Activated CD4-positive, alpha-beta T cell treated with anti-CD3 and anti-CD28 coated beads for 4 hours (primary cell): ENCODE data around the gene TRAFD1.
A peak's percentile ranks its signal among the peaks of the same experiment; 100 is the strongest.

ENCODE experiments used
- DNase-seq, 2 donors: peaks; one replicate each; pipeline ENCODE4 v3.0.0-alpha.2; 2020

TRAFD1 gene

GRCh38 chr12:112178796-112179195, 53.4 kb downstream of the TRAFD1 start:
- no peak for DNase-seq

GRCh38 chr12:112179341-112179740, 54.0 kb downstream of the TRAFD1 start:
- DNase-seq, result no peak

GRCh38 chr12:112179916-112180315, 54.6 kb downstream of the TRAFD1 start:
- no peak for DNase-seq

- DNase-seq, result no peak
These were observed 55.1 kb downstream of the TRAFD1 start for GRCh38 chr12:112180422-112180821.

DNA sequence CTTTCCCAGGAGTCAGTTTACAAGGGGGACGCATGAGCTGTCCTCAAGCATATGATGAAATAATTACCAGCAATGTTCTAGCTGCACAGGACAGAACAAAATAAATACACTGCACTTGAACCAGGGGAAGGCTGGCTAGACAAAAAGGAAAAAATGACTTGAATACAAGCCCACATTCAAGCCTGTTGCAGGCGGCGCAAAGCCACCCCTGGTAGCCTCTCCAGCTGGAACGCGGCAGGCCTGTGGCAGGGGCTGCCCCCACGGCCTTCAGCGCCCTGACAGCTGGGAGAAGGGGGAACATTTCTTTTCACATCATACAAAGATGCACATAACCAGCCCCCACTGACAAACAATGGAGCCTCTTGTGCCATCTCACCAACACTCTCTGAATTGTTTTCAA, 57.1 kb downstream of the TRAFD1 start:
- DNase-seq, result no peak

- DNase-seq, result no peak
These were observed 58.0 kb downstream of the TRAFD1 start for GRCh38 chr12:112183141-112184021.

- no peak for DNase-seq
These were observed 58.9 kb downstream of the TRAFD1 start for GRCh38 chr12:112184056-112184887.

GRCh38 chr12:112185093-112185923, 59.9 kb downstream of the TRAFD1 start:
- DNase-seq, result no peak

- no peak for DNase-seq
These were observed 62.9 kb downstream of the TRAFD1 start for GRCh38 chr12:112188130-112188830.

- DNase-seq, result no peak
These were observed 65.1 kb downstream of the TRAFD1 start for GRCh38 chr12:112190231-112191025.

DNA sequence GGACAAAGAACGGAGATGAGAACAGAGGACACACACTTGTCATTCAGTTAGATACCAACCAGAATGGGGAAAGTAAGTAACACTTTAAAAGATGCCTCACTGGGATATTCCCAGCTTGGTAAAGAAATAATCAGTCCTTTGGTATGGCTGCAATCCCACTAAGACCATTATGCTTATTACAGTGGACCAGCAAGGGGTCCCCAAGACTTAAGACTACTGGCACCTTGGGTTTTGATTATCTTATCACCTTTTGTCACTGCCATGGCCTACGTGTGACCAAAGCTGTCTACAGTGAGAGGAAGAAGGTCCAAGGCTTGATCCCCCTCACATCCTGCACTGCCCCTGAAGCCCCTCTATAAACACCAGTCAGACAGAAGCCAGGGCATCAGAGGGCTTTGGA, 65.8 kb downstream of the TRAFD1 start:
- no peak for DNase-seq

DNA sequence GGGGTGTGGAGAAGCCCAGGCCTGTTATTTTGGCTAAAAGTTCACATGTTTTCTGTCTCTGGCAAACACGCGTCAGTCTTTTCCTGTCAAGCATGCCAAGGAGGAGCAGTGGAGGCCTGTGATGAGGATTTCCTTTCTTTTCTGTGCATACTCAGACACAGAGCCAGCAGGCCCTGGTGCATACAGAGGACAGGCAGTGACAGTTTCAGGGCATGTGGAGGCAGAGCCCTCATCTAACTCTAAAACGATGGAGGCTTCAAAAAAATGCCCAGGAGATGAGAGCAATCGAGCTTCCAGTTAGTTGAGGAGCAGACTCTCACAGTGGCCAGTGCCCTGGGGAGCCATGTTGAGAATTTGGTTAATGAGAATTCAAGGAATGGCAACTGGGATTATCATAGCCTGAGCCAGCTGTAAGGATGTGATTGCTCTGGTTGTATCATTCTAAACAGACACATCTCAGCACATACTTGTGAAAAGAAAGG, 66.5 kb downstream of the TRAFD1 start:
- no peak for DNase-seq

GRCh38 chr12:112192475-112192874, 67.1 kb downstream of the TRAFD1 start:
- no peak for DNase-seq

DNA sequence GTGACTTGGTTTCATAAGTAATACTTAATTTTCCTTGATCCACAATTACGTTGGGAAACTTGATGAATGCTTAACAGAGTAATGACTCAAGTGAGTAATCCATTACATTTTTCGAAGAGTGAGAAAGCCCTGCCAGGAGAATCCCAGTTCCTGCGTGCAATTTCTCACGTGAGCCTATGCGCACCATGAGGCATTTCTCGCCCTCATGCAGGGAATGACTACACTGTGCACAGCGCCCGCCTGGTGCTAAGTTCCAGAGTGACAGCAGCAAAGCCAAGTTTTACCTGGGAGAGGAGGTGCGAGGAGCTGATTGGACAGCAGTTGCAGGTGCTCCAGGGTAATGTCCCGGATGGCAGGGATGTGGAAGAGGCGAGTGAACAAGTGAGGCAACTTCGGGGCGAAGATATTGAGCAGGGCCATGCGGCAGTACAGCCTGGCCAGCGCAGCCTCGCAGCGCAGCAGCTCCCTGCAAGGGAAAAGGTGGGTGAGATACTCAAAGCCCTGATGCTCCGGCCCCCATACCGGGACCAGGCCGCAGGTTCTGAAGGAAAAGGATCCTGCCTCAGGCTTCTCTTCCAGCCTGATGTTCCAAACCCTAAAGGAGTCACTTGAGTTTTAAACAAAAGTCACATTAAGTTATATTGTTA, 69.4 kb downstream of the TRAFD1 start:
- DNase-seq, result no peak

DNA sequence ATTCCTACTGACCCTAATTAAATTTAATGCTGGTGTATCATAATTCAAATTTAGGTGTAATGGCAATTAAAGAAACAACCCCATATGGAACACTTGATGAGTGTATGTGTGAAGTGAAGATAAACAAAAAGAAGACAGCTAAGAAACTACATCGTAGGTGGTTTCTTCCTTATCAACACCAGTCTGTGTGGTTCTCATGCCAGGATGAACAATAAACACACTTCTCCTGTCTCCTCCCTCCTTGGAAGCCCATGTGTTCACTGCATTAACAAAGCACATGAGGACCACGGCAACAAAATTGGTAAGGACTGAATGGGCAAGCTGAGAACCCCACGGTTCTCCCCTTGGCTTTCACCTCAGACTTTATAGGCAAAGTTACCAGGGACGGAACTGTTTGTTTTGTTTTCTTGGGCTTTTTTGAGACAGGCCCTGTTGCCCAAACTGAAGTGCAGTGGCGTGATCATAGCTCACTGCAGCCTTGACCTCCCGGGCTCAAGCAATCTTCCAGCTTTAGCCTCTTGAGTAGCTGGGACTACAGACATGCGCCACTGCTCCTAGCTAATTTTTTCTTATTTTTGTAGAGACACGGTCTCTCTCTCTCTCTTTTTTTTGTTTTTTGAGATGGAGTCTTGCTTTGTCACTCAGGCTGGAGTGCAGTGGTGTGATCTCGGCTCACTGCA, 71.0 kb downstream of the TRAFD1 start:
- DNase-seq, result no peak

- DNase-seq, result peak; percentile 33 to 37
These were observed 72.9 kb downstream of the TRAFD1 start for GRCh38 chr12:112198120-112198733.

DNA sequence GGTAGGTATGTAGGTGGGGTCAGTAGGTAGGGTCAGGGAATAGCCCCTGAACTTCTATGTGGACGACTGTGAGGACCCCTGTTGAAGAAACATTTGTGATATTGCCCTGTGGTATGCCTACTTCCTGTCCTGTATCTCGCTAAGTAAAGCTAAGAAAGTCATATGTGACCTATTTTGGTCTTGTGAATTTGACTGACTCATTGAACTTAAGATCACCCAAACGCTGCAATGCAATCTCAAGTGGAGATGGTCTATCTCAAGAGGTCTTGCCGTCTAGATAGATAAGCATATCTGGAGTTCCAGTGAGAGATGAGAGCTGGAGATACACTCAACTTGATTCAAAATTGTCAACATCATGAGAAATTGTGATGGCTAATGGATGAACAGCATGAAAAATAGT, 73.8 kb downstream of the TRAFD1 start:
- DNase-seq, result no peak
